Transverse colon (tissue), 4 donors: ENCODE results near the gene DYRK3.

ENCODE experiments used
- EP300 ChIP-seq: sonication (generic); formaldehyde crosslinking; IDR thresholded peaks from one replicate; pipeline ENCODE4 v1.6.1; 2017; ENCODE audit warnings: antibody characterized with exemption, low read depth
- POLR2A ChIP-seq: fragments of 450-650 bp; IDR thresholded peaks from one replicate; pipeline ENCODE4 v1.6.1; 2016; ENCODE audit warnings: antibody characterized with exemption, mild to moderate bottlenecking, moderate library complexity
- POLR2AphosphoS5 ChIP-seq, 3 donors: sonication (generic); formaldehyde crosslinking; IDR thresholded peaks; one replicate each; pipeline ENCODE4 v1.6.1; 2016; ENCODE audit warnings: antibody characterized with exemption in 3 of 3
- TF ChIP-seq, protein P1 (sequence below), 5 experiments: fragments of 200-600 bp in 3 of 5; fragments of 450-650 bp in 2 of 5; sonication (generic) in 3 of 5; IDR thresholded peaks; 1 replicate in 2 of 5; 2 replicates in 3 of 5; pipeline ENCODE4 v1.5.1; 2016 to 2017; ENCODE audit warnings: antibody characterized with exemption in 5 of 5, inconsistent platforms in 3 of 5, mild to moderate bottlenecking in 2 of 5, moderate library complexity in 1 of 5

DNA sequence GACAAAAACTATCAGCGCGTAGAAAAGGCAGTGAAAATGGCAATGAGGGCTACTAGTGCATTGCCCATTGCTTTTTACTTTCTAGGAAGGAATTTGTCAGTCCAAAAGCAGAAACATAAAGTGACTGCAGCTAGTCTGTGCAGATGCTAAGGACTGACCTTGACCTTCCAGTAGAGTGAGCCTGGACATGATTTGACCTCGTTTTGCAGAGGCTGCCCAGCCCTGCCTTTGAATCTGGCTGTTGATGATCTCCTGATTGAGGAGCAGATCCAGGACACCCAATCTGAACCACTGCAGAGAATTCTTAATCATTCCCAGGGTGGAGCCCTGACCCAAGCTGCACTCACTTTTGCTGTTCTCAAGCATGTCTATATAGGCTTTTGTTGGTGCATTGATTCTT is 21.6 kb downstream of the DYRK3 start:
- TF ChIP-seq POLR2A (no peak), EP300 (no peak), POLR2AphosphoS5 (IDR thresholded peaks at IDR 0.05) (no peak)
- TF ChIP-seq, protein P1, sequence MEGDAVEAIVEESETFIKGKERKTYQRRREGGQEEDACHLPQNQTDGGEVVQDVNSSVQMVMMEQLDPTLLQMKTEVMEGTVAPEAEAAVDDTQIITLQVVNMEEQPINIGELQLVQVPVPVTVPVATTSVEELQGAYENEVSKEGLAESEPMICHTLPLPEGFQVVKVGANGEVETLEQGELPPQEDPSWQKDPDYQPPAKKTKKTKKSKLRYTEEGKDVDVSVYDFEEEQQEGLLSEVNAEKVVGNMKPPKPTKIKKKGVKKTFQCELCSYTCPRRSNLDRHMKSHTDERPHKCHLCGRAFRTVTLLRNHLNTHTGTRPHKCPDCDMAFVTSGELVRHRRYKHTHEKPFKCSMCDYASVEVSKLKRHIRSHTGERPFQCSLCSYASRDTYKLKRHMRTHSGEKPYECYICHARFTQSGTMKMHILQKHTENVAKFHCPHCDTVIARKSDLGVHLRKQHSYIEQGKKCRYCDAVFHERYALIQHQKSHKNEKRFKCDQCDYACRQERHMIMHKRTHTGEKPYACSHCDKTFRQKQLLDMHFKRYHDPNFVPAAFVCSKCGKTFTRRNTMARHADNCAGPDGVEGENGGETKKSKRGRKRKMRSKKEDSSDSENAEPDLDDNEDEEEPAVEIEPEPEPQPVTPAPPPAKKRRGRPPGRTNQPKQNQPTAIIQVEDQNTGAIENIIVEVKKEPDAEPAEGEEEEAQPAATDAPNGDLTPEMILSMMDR (IDR thresholded peaks at IDR 0.05) = no peak
